HCT116 (cell line): Measurements from ENCODE around the gene FRY. TPM values are rescaled to one million over a fixed set of nuclear protein-coding genes. Genes with fewer than 3 reads are reported as not detected.

Source experiments
- ATAC-seq: fragments of 200-7000 bp; cut with Tn5 transposase; 2 replicates; pipeline ENCODE4 v1.9.1; 2020; ENCODE audit warnings: mild to moderate bottlenecking, moderate library complexity
- BruUV-seq: library from RNA; stranded (reverse); fragments of 400-500 nt; replicated peaks from 2 replicates; lab custom pipeline; 2021; lab: Mats Ljungman, UMichigan
- CTCF ChIA-PET: fragments of 300-600 bp; sonication (Branson Sonifier 250); formaldehyde crosslinking; loops from one replicate; lab custom pipeline; 2021; ENCODE audit warnings: antibody characterized with exemption; lab: Charles Lee
- POLR2A ChIA-PET: fragments of 300-600, 350-600 bp; sonication (Branson Sonifier 250); formaldehyde crosslinking; loops from one replicate; lab custom pipeline; 2021; ENCODE audit warnings: antibody characterized with exemption; lab: Charles Lee
- RAD21 ChIA-PET, 2 experiments: fragments of 300-600 bp; sonication (Branson Sonifier 250); formaldehyde crosslinking; loops; one replicate each; lab custom pipeline; 2023; ENCODE audit warnings: low total read pairs in 2 of 2; ENCODE audit not compliant: uncharacterized antibody in 2 of 2, unreplicated experiment in 2 of 2, low non-redundant PET in 1 of 2; lab: Charles Lee
- DNase-seq: peaks from one replicate; pipeline ENCODE4 v3.0.0-alpha.2; 2010; ENCODE audit warnings: low read depth, low spot score
- H2AFZ ChIP-seq: fragments of 200-600 bp; shearing (Covaris generic), sonication (generic); 2 replicates; pipeline ENCODE4 v1.6.1; 2017; ENCODE audit warnings: low read depth, mixed run types, mixed read lengths, antibody characterized with exemption, low read length; ENCODE audit not compliant: poor library complexity, severe bottlenecking
- H3K27ac ChIP-seq: 2 replicates; pipeline ENCODE4 v1.5.1; 2012; ENCODE audit warnings: low read depth, low read length
- H3K27me3 ChIP-seq: fragments of 200-600 bp; sonication (generic); 2 replicates; pipeline ENCODE4 v1.6.1; 2016; ENCODE audit warnings: mixed run types, low read length, mixed read lengths; ENCODE audit not compliant: insufficient read depth
- H3K36me3 ChIP-seq, 2 experiments: fragments of 200-500 bp in 1 of 2; fragments of 200-600 bp in 1 of 2; sonication (Bioruptor generic) in 1 of 2; sonication (generic) in 1 of 2; 2 replicates each; pipeline versions ENCODE4 v1.5.1 to v1.6.1; 2014 to 2016; ENCODE audit warnings: low read length in 2 of 2, inconsistent platforms in 1 of 2, mixed read lengths in 1 of 2, mixed run types in 1 of 2; ENCODE audit not compliant: insufficient read depth in 2 of 2, control insufficient read depth in 1 of 2
- H3K4me1 ChIP-seq, 2 experiments: fragments of 200-600 bp in 1 of 2; sonication (generic) in 1 of 2; 2 replicates each; pipeline versions ENCODE4 v1.5.1 to v1.6.1; 2012 to 2017; ENCODE audit warnings: low read length in 2 of 2, inconsistent platforms in 1 of 2, mild to moderate bottlenecking in 1 of 2, mixed read lengths in 1 of 2, mixed run types in 1 of 2, moderate library complexity in 1 of 2; ENCODE audit not compliant: insufficient read depth in 2 of 2, control insufficient read depth in 1 of 2
- H3K4me2 ChIP-seq: fragments of 200-600 bp; sonication (generic); 2 replicates; pipeline ENCODE4 v1.6.1; 2017; ENCODE audit warnings: mixed run types, low read length, mixed read lengths
- H3K4me3 ChIP-seq, 2 experiments: fragments of 200-600 bp in 1 of 2; sonication (generic) in 1 of 2; replicated peaks in 1 of 2; 2 replicates each; pipeline ENCODE4 v1.5.1; 2011 to 2016; ENCODE audit warnings: low read length in 2 of 2, control low read depth in 1 of 2, low read depth in 1 of 2, mild to moderate bottlenecking in 1 of 2, mixed read lengths in 1 of 2, mixed run types in 1 of 2
- H3K79me2 ChIP-seq: fragments of 200-600 bp; sonication (generic); 2 replicates; pipeline ENCODE4 v1.6.1; 2017; ENCODE audit warnings: mild to moderate bottlenecking, mixed run types, low read length, moderate library complexity, mixed read lengths; ENCODE audit not compliant: insufficient read depth
- H3K9ac ChIP-seq: fragments of 200-600 bp; sonication (generic); 2 replicates; pipeline ENCODE4 v1.6.1; 2016; ENCODE audit warnings: low read length, mixed read lengths
- H3K9me2 ChIP-seq: fragments of 200-600 bp; sonication (generic), shearing (Covaris generic); 2 replicates; pipeline ENCODE4 v1.6.1; 2017; ENCODE audit warnings: mixed run types, mild to moderate bottlenecking, moderate library complexity; ENCODE audit not compliant: insufficient read depth
- H3K9me3 ChIP-seq, 2 experiments: fragments of 200-500 bp in 1 of 2; fragments of 200-600 bp in 1 of 2; sonication (Bioruptor generic) in 1 of 2; sonication (generic) in 1 of 2; 2 replicates each; pipeline ENCODE4 v1.6.1; 2014 to 2017; ENCODE audit warnings: low read length in 2 of 2, mixed read lengths in 2 of 2, inconsistent platforms in 1 of 2, low read depth in 1 of 2, mild to moderate bottlenecking in 1 of 2, mixed run types in 1 of 2, moderate library complexity in 1 of 2; ENCODE audit not compliant: control insufficient read depth in 1 of 2, insufficient read depth in 1 of 2
- H4K20me1 ChIP-seq: fragments of 200-600 bp; sonication (generic), shearing (Covaris generic); 2 replicates; pipeline ENCODE4 v1.6.1; 2017; ENCODE audit warnings: mixed run types, mild to moderate bottlenecking, moderate library complexity; ENCODE audit not compliant: insufficient read depth
- ELF1 ChIP-seq: IDR thresholded peaks from 2 replicates; pipeline ENCODE4 v1.6.1; 2012; ENCODE audit warnings: low read depth, borderline replicate concordance
- EZH2 ChIP-seq: fragments of 200-600 bp; sonication (generic); IDR thresholded peaks from 2 replicates; pipeline ENCODE4 v1.6.1; 2017; ENCODE audit warnings: antibody characterized with exemption, mixed run types
- EZH2phosphoT487 ChIP-seq: fragments of 200-600 bp; IDR thresholded peaks from 2 replicates; pipeline ENCODE4 v1.6.1; 2018; ENCODE audit warnings: antibody characterized with exemption, borderline replicate concordance
- MAX ChIP-seq: IDR thresholded peaks from 2 replicates; pipeline ENCODE4 v1.6.1; 2012
- POLR2A ChIP-seq: IDR thresholded peaks from 2 replicates; pipeline ENCODE4 v1.7.0; 2011; ENCODE audit warnings: borderline replicate concordance; ENCODE audit not compliant: insufficient read depth, insufficient read length; ENCODE audit errors: extremely low read depth
- POLR2AphosphoS5 ChIP-seq: IDR thresholded peaks from 2 replicates; pipeline ENCODE4 v1.6.1; 2011; ENCODE audit warnings: mild to moderate bottlenecking, low read depth, low read length, moderate library complexity
- RAD21 ChIP-seq: IDR thresholded peaks from 2 replicates; pipeline ENCODE4 v1.6.1; 2012; ENCODE audit warnings: low read depth, mild to moderate bottlenecking
- SIN3A ChIP-seq: IDR thresholded peaks from 2 replicates; pipeline ENCODE4 v1.6.1; 2012; ENCODE audit warnings: low read depth
- SP1 ChIP-seq: IDR thresholded peaks from 2 replicates; pipeline ENCODE4 v1.6.1; 2012; ENCODE audit warnings: low read depth
- TCF7L2 ChIP-seq: IDR thresholded peaks from 2 replicates; pipeline ENCODE4 v1.7.0; 2011; ENCODE audit warnings: borderline replicate concordance, inconsistent platforms; ENCODE audit not compliant: insufficient read depth, insufficient read length; ENCODE audit errors: extremely low read depth
- YY1 ChIP-seq: IDR thresholded peaks from 2 replicates; pipeline ENCODE4 v1.6.1; 2011; ENCODE audit warnings: low read length, low read depth, moderate library complexity, mild to moderate bottlenecking; ENCODE audit not compliant: insufficient replicate concordance; ENCODE audit errors: extremely low read depth
- ZBTB33 ChIP-seq: IDR thresholded peaks from 2 replicates; pipeline ENCODE4 v1.6.1; 2011; ENCODE audit warnings: mild to moderate bottlenecking, low read length, moderate library complexity; ENCODE audit not compliant: insufficient replicate concordance; ENCODE audit errors: extremely low read depth
- ZNF274 ChIP-seq: fragments of 200-500 bp; sonication (Bioruptor generic); IDR thresholded peaks from 2 replicates; pipeline ENCODE4 v1.6.1; 2014; ENCODE audit warnings: mild to moderate bottlenecking, low read depth, low read length, inconsistent platforms
- intact Hi-C: fragments of 100-400 bp; cut with micrococcal nuclease; formaldehyde crosslinking; loops from 2 replicates; pipeline ENCODE4 v1.10.0; 2022
- total RNA-seq: library from RNA; stranded (reverse); gene quantifications from one replicate; pipeline ENCODE4 v1.2.1, GENCODE V29; 2021; ENCODE audit not compliant: unreplicated experiment
- TF ChIP-seq, protein P1 (sequence below), 3 experiments: fragments of 200-600 bp in 1 of 3; sonication (generic) in 1 of 3; IDR thresholded peaks in 2 of 3; conservative IDR thresholded peaks in 1 of 3; 2 replicates each; pipeline ENCODE4 v1.5.1; 2012 to 2017; ENCODE audit warnings: low read depth in 2 of 3, low read length in 2 of 3, antibody characterized with exemption in 1 of 3, borderline replicate concordance in 1 of 3, control low read depth in 1 of 3, mild to moderate bottlenecking in 1 of 3, mixed read lengths in 1 of 3, mixed run types in 1 of 3, moderate library complexity in 1 of 3; ENCODE audit not compliant: insufficient read depth in 1 of 3

The FRY gene
- total RNA-seq, 1 experiment from 2014 or later, result 1.4 TPM

- ChIA-PET RAD21 (no interaction called here), CTCF (no interaction called here), POLR2A (no interaction called here)
- intact Hi-C loops, result no loop called here
- Histone ChIP-seq H3K9me2 (no peaks in the 10 kb centered on the region), H3K36me3 (no peaks in the 10 kb centered on the region), H3K4me1 (no peaks in the 10 kb centered on the region), H3K27me3 (peaks cover 58% of the 10 kb centered on the region), H3K27ac (no peak overlapping the region), H4K20me1 (no peaks in the 10 kb centered on the region), H3K9ac (no peak overlapping the region), H2AFZ (no peak overlapping the region), H3K9me3 (no peaks in the 10 kb centered on the region), H3K79me2 (no peaks in the 10 kb centered on the region), H3K4me3 (no peak overlapping the region), H3K4me2 (no peak overlapping the region)
- ATAC-seq (no peak), DNase-seq (no peak)
- TF ChIP-seq EZH2phosphoT487, result no peak
- TF ChIP-seq ZNF274, result no peak
- TF ChIP-seq RAD21, result no peak
- TF ChIP-seq, protein P1, sequence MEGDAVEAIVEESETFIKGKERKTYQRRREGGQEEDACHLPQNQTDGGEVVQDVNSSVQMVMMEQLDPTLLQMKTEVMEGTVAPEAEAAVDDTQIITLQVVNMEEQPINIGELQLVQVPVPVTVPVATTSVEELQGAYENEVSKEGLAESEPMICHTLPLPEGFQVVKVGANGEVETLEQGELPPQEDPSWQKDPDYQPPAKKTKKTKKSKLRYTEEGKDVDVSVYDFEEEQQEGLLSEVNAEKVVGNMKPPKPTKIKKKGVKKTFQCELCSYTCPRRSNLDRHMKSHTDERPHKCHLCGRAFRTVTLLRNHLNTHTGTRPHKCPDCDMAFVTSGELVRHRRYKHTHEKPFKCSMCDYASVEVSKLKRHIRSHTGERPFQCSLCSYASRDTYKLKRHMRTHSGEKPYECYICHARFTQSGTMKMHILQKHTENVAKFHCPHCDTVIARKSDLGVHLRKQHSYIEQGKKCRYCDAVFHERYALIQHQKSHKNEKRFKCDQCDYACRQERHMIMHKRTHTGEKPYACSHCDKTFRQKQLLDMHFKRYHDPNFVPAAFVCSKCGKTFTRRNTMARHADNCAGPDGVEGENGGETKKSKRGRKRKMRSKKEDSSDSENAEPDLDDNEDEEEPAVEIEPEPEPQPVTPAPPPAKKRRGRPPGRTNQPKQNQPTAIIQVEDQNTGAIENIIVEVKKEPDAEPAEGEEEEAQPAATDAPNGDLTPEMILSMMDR (IDR thresholded peaks at IDR 0.05 in 2 of 3, conservative IDR thresholded peaks at IDR 0.05 in 1 of 3; ENCODE audit: borderline replicate concordance in 1 of 3, insufficient read depth in 1 of 3, low read depth in 2 of 3, low read length in 2 of 3), result no peak
- TF ChIP-seq ZBTB33, result no peak
- TF ChIP-seq SP1, result no peak
- TF ChIP-seq TCF7L2, result no peak
- TF ChIP-seq POLR2A, result no peak
- no peak for TF ChIP-seq SIN3A
- TF ChIP-seq YY1, result no peak
- no peak for TF ChIP-seq EZH2
- no peak for TF ChIP-seq ELF1
- TF ChIP-seq MAX, result no peak
- TF ChIP-seq POLR2AphosphoS5, result no peak
- BruUV-seq, result no TSS peak
Observed at GRCh38 chr13:32300920-32301319, 269.3 kb downstream of the FRY start.
